ENCODE results near the gene LPAR1.
"Not testable (repeated sequence)": the region's sequence is repeated elsewhere in the genome, so short reads cannot be mapped to it uniquely, and the experiment has no call there.

LPAR1 gene

DNA sequence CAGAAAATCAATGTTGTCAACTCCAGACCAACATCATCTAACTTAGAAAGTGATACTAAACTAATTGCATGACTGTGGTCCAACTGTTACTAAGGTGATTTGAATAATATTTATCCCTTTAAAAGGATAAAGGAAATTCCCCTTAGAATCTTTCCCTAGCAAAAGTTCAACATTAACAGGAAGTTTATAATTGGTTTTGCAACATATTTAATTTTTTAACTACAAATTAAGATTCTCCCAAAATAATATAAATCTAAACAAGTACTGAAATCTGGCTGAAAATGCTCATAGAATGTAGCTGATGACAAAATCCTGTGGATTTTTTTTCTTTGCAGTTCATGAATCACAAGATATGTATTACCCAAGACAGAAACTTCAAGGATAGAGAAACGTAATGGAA, 151.4 kb downstream of the LPAR1 start:
- in situ Hi-C loops (cut with MboI; ENCODE audit: low sequenced_read_pairs) = no loop called here

DNA sequence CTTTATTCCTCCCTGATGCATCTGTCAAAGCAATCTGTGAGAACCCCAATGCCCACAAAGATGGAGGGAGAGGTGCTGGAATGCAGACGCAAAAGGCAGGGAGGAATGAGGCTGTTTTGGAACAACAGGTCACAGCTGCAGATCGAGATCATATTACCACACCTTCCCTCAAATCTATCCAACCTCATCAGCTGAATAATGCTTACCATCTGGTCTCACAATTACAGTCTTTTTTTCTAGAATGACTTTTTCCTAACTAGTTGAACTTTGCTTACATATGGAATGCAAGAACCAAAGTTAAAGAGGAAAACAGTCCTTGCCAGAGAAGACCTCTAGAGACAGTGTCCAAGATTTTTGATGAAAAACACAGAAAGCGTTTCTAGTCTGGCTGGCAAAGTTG, 158.1 kb downstream of the LPAR1 start:
- in situ Hi-C loops (cut with MboI; ENCODE audit: low sequenced_read_pairs) = no loop called here

DNA sequence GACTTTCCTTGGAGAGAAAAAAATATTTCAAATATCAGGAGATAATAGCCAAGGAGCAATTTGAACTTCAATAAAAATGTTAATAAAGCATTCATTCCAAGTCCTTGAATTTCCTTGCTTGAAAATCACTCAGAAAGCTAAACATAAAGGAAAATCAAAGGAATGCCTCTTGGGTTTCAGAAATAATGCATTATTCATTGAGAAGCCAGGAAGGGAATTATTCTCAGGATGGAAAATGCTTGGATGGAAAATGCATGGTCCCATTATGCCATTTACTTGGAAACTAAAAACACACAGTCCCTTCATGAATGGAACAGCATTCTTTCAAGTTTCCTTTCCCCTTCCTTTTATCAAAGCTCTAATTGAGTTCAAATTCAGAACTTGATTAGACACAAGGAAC, 160.9 kb downstream of the LPAR1 start:
- in situ Hi-C loops (cut with MboI; ENCODE audit: low sequenced_read_pairs) = no loop called here

DNA sequence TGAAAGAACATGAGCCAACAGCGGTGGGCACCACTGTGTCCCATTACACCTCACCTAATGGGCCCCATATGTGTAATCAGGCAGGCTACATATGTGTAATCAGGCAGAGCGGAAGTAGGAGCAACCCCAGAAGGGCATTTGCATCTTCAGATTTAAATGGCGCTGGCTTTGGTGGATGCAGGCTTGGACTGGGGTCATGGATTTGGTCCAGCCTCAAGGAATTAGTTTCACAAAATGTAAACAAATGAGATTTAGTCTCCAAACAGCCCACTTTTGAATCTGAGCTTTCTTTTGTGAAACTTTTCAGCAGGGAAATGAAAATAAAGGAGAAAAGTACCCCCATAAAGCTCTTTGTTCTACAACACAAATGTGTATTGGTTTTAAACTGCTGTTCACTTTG, 161.3 kb downstream of the LPAR1 start:
- in situ Hi-C loops (cut with MboI; ENCODE audit: low sequenced_read_pairs) = no loop called here

DNA sequence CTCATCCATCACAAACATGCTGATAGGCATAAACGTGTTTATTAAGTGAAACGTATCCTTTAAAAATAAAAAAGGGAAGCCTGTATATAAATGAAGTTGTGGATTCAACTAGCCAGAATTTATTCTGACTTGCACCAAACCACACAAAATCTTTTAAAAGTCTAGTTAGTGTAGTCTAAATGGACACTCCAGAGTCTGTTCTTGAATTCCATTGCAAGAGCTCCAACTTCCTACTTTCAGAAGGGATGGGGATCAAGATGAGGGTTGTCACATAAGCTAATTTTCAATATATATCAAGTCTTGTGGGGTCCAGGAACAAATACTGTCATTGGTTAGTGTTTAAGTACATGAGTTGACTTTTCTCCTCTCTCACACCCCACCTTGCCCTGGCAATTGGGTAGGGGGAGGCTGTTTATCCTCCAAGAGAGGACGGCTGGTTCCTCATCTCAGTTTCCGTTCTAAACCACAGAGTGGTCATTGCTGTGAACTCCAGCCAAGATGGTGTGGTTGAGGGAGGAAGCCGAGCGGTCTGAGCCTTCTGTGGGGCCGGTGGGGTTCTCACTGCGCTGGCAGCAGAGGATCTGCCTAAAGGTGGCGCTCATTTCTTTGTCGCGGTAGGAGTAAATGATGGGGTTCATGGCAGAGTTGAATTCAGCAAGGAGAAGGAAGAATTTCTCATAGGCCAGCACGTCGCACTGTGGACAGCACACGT, 163.2 kb downstream of the LPAR1 start:
- in situ Hi-C loops (cut with MboI; ENCODE audit: low sequenced_read_pairs) = no loop called here

DNA sequence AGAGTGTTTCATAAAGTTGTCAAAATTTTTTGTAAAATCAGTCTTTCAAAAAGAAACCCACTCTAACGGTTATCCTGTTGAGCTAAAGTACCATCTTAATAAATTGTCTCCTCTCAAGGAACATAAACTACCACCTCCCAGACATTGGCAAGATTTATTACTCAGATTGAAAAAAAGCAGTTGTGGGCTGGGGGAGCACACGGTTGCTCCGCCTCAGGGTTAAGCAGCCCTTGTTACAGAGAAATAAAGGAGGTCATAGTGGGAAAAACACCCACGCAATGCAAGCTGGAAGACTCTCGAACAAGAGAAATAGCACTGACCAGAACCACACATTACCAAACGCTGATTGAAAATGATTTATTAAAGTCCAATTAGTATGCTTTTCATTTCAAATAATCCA, 165.3 kb downstream of the LPAR1 start:
- in situ Hi-C loops (cut with MboI; ENCODE audit: low sequenced_read_pairs) = no loop called here

DNA sequence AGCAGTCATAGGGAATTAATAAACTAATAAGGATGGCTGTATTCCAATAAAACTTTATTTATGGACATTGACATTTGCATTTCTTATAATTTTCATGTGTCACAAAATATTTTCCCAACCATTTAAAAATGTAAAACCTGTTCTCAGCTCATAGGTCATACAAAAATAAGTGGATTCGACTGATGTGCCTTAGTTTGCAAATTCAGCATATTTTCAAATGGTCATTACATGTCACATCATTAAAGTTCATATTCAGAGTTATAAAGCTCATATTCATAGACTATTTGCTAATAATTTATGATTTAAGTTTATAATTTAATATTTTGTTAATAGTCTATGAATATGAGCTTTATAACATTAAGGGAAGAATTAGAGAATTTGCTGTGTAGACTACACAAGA, 166.5 kb downstream of the LPAR1 start:
- in situ Hi-C loops (cut with MboI; ENCODE audit: low sequenced_read_pairs) = no loop called here

DNA sequence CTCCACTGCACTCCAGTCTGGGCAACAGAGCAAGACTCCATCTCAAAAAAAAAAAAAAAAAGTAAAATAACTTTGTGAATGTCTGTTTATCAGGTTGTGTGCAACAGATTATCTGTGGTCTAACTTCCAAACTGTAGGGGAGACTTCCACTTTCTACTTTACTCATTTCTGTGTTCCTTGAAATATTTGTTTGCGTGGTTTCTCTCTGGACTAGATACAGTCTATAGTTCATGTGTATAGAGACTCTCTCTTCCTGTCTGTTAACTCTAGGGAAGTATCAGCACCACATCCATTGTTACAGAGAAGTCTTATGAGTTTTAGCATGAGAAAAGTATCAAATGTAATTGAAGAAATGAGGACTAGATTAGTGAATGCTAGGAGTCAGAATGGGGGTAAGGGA, 168.3 kb downstream of the LPAR1 start:
- in situ Hi-C loops (cut with MboI; ENCODE audit: low sequenced_read_pairs) = no loop called here

DNA sequence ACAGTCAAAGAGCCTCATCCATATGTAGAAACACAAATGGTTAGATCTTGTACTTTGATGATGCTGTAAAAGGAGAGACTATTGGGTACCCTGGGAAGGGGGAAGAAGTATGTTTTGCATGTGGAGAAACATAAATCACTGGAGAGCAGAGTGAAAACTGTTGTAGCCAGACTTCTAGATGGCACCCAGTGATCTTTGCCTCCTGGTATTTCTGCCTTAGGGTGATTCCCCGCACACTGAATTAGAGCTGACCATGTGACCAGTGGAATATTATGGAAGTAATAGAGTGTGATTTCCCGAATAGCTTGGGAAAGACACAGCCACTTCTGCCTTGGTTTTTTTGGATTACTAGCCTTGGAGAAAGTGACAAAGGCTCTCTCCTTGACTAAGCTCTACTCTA, 174.3 kb downstream of the LPAR1 start:
- in situ Hi-C loops (cut with MboI; ENCODE audit: low sequenced_read_pairs) = no loop called here

DNA sequence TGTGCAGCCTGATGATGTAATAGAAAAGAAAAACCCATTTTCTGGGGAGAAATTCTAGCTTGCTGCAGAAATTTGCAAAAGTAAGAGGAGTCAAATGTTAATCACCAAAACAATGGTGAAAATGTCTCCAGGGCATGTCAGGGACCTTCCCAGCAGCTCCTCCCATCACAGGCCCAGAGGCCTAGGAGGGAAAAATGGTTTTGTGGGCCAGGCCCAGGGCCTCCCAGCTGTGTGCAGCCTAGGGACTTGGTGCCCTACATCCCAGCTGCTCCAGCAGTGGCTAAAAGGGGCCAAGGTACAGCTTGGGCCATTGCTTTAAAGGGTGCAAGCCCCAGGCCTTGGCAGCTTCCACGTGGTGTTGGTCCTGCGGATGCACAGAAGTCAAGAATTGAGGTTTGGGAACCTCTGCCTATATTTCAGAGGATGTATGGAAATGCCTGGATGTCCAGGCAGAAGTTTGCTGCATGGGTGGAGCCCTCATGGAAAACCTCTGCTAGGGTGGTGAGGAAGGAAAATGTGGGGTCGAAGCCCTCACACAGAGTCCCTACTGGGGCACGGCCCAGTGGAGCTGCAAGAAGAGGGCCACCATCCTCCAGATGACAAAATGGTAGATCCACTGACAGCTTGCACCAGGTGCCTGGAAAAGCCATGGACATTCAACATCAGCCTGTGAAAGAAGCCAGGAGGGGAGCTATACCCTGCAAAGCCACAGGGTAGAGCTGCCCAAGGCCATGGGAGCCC, 176.7 kb downstream of the LPAR1 start:
- in situ Hi-C loops (cut with MboI; ENCODE audit: low sequenced_read_pairs) = not testable (repeated sequence)

DNA sequence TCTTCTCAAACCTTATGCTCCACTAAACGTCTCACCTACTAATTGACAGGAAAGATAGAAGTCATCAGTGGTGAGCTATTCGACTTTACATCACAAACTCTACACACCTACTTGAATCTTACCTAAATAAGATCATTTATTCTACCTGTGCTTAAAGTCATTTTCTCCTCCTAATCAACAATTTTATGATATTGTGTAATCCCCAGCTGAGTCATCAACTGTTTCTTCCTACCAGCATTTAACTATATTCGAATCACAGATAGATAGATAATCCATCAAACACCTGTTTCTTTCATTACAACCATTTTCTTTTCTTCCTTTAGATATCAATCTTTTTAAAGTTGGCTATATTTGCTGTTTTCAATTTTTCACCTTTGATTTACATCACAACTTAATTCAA, 181.5 kb downstream of the LPAR1 start:
- in situ Hi-C loops (cut with MboI; ENCODE audit: low sequenced_read_pairs) = no loop called here

DNA sequence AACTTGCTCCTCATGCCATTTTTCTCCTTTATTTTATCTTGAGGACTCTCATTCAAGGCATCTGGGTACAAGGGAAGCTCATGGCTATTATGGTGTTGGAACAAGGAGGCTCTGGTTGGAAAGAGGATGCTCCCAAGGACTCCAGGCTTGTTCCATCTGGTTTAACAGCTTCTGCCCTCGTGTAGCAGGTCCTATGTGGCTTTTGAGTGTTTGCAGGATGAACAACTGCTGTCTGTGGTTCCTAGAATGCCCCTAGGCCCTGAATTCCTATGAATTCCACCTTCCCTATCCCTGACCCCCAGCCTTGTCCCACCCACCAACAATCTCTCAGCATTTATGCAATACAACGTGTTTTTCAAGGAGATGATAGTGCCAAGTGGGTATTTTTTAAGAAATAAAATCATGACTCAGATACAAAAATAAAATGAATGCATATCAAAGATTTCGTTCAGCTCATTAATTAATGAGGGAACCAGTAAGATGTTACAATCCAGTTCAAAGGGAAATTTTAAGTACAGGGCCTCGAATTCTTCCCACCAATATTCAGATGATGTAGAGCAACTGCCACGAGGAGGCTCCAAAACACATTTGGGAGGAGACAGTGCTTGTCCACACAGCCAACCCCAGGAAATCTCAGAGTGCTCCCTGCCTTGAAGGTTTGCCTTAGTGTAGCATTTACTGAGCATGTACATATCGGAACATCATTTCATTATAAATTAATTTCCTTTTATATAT, 187.7 kb downstream of the LPAR1 start:
- in situ Hi-C loops (cut with MboI; ENCODE audit: low sequenced_read_pairs) = no loop called here

DNA sequence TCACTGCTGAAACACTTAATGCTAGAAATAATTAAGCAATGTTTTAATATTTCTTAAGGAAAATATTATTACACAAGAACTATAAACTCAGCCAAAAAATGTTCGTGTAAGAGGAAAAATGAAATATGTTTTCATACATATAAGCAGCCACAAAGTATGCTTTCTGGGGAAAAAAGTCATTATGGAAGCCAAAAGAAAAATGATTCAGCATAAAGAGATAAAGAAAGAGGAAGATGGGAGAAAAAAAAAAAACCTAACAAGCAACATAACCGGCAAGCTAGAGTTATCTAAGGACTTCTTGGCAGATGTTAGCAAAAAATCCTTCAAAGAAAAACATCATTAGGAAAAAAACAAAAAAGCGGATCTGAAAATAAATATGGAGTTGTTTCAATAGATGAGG, 190.6 kb downstream of the LPAR1 start:
- in situ Hi-C loops (cut with MboI; ENCODE audit: low sequenced_read_pairs) = no loop called here

DNA sequence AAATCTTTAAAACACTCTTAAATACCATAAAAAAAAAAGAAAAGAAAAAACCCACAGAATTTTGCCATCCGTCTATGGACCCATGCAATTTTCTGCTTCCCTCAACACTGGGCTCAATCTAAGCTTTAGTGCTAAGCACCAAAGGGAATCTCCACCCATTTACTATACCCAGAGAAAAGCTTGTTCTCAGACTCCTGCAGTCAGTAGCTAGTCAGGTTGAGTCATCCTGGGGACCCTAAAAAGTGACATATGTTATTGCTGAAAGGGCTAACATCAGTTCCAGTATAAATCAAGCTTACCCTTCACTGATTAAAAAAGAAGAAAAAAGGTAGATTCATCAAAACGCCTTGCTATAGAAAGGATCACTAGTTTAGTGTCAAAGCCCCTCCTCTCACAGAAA, 192.1 kb downstream of the LPAR1 start:
- in situ Hi-C loops (cut with MboI; ENCODE audit: low sequenced_read_pairs) = no loop called here

DNA sequence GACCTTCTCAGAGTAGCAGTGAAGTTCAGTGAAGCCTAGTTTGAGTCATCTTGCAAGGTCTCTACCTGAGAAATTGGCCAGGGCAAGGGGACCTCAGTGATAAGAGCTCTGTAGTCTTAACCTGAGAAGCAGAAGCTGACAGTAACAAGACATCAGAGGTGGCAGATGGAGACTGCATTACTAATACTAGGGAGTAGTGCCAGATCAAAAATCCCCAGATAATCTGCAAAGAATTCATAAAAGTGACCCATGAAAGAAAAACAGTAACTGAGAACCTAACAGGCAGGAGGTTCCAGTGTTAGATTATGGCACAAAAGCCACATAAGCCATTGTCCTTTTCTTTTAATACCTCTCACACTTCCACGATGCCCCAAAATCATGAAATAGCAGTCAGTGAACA, 194.1 kb downstream of the LPAR1 start:
- in situ Hi-C loops (cut with MboI; ENCODE audit: low sequenced_read_pairs) = no loop called here

DNA sequence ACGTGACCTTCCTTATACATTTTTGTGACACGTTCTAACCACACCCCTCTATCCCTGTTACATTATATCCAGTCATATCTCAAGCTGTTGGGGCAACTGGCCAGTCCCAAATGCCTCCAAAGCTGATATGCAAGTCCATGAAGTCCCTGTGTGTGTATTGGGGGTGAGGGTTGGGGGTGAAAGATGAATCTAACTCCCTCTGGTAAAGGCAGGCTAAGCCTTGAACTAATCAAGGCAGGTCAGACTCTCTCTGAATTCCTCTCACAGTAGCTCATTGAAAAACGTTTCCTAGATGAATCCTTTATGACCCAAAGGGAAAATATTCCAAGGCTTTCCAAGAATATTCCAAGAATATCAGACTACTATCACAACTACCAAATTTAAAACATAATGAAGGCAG, 195.3 kb downstream of the LPAR1 start:
- in situ Hi-C loops (cut with MboI; ENCODE audit: low sequenced_read_pairs) = no loop called here

DNA sequence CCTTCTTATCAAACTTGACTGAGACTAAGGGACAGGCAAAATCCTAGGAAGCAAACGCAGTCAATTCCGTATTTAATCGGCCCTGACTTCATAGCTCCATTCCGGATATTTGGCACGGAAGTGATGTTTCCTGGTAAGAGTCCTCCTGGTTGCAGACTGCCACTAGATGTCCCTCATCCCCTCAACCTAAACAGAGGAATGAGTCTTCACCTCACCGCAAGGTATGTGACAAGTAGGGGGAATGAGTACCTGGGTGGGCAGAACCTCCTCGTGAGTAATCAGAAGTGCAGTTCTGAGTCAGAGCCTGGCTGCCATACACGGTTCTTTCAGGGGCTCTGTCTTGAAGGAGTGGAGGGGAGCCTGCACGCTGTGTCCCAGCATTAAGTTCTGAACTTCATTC, 196.1 kb downstream of the LPAR1 start:
- in situ Hi-C loops (cut with MboI; ENCODE audit: low sequenced_read_pairs) = no loop called here

DNA sequence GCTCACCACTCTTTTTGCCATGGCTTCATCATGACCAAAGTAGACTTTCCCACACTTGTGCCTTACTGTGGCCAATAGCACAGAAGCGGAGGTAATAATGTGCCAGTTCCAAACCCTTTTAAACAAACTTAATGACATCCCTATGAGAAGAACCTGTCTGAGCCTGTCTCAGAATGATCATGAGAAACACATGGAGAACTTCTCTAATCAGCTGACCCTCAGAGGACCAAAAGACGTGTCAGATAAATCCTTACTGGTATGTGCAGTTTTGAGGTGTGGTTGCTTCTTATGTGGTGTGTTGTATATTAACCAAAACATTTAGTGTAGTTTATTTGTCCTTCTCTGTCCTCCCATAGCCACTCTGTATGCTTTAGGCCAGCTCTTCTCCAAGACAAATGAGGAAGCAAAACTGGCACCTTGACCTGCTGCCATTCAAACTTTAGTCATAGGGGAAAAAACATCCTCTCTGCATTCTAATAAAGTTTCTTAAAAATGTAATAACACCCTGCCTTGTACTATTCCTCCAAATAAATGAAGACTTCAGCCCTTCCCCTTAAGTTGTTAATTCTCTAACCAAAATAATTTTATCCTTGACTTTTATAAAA, 200.8 kb downstream of the LPAR1 start:
- in situ Hi-C loops (cut with MboI; ENCODE audit: low sequenced_read_pairs) = no loop called here

DNA sequence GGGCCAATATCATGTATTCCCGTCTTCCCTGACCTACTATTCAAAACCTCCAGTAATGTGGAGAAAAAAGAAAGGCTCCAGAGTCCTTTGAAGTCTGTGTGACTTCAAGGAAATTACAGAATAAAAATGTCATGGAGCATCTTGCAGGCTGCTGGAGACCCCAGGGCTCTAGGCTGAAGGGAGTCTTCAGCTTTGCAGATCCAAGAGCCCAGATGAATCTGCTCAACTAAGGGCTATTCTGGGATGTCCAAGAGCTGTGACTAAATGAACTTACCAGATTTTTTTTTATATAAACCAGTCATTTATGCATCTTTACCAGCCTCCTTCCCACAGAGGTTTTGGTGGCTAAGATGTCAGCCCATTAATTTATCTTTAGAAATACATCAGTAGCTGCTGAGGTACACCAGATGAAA, 202.4 kb downstream of the LPAR1 start:
- in situ Hi-C loops (cut with MboI; ENCODE audit: low sequenced_read_pairs) = no loop called here

DNA sequence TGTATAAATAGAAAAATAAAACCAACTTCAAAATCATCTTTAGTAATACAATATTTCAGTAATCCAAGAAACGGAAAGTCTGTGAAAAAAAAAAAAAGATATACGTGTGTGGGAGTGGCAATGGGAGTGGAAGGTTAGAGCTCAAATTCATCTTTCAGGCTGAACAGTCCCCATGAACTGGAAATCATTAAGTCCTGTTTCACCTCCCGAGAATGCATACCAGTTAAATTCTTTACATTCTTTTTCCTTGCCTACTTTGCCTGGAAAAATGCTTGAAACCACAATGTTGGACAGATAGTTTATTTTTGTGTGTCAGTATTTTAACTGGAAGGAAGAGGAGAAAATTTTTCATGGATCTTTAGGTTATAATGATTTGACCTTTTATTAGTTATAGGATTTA, 202.9 kb downstream of the LPAR1 start:
- in situ Hi-C loops (cut with MboI; ENCODE audit: low sequenced_read_pairs) = no loop called here

DNA sequence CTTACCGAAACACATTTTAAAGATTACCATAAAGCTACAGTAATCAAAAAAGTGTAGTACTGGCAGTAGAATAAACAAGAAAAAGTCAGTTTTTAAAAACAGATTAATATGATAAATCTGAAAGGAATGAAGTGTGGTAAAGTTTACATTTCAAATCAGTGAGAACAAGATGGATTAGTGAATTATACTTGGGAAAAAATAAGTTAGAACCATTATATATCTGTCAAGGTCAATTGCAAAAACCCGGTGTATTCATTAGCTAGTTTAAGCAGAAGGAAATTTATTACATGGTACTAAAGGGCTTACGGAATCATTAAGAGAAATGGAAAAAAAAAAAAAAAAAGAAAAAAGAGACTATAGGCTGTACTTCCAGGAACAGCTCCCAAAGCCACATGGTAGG, 205.3 kb downstream of the LPAR1 start:
- in situ Hi-C loops (cut with MboI; ENCODE audit: low sequenced_read_pairs) = no loop called here

DNA sequence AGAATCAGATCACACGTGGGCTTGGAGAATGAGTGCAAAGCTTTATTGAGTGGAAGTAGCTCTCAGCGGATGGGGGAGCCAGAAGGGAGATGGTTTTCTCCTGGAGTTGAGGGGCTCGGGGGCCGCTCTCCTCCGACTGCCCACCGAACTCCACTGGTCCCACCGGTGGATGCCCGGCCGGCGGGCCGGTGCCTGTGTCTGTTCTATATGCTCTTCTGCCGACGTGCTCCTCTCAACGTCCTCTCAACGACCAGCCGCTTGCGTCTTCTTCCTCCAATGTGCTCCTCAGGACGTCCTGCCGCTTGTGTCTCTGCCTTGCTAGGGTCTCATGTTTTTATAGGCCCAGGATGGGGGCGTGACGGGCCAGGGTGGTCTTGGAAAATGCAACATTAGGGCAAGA, 207.8 kb downstream of the LPAR1 start:
- in situ Hi-C loops (cut with MboI; ENCODE audit: low sequenced_read_pairs) = no loop called here
